ENCODE data around the gene SF3B6. TPM values are rescaled to one million over a fixed set of nuclear protein-coding genes. Genes with fewer than 3 reads are reported as not detected.
"Not testable (repeated sequence)": the region's sequence is repeated elsewhere in the genome, so short reads cannot be mapped to it uniquely, and the experiment has no call there.

The SF3B6 gene
- total RNA-seq, 1 donor from 2014 or later: 93.9 TPM

DNA sequence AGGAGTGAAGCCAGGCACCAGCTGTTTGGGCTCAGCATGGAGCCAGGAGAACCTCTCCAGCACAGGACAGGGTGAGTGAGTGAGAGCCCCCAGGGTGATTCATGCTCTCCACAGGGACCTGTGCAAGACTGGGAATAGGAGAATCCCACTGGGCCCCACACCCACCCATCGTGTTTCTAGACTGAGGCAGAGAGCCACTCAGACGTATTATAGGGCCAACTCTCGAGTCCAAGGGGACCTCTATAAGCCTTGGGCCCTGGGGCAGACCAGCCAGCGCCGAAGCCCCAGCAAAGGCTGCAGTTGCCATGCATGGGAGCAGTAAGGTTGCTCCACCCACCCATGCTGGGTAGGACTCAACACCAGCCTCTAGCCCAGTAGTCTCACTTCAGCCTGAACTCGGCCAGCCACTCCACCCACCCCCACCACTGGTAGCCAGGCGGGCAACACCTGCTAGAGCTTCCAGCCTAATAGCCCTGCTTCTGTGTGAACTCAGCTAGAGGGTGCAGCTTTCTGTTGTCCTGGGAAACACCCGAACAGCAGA lies 28.1 kb upstream of the SF3B6 start:
- no peak overlapping the region for H3K4me3 Mint-ChIP-seq

DNA sequence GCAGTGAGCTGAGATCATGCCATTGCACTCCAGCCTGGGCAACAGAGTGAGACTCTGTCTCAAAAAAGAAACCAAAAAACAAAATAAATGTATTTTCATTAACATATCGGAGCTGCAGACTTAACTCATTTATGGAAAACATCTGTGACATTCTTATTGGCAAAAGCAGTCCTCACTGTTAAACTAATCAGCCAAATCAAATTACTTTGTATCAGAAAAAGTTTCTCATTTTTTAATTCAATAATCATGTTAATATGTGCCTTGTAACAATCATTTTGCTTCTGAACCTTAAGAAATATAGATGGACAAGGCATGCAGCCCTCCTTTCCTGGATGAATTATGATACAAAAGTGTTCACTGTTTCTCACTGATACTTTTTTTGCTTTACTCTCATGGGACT lies 26.6 kb upstream of the SF3B6 start:
- Mint-ChIP-seq H3K27ac (no peak overlapping the region), H3K4me3 (no peak overlapping the region), H3K9me3 (peaks cover 50% of the 10 kb centered on the region), H3K36me3 (peaks cover 49% of the 10 kb centered on the region), H3K4me1 (no peaks in the 10 kb centered on the region), H3K27me3 (ENCODE audit: low read depth) (no peaks in the 10 kb centered on the region)
- TF ChIP-seq, protein P1, sequence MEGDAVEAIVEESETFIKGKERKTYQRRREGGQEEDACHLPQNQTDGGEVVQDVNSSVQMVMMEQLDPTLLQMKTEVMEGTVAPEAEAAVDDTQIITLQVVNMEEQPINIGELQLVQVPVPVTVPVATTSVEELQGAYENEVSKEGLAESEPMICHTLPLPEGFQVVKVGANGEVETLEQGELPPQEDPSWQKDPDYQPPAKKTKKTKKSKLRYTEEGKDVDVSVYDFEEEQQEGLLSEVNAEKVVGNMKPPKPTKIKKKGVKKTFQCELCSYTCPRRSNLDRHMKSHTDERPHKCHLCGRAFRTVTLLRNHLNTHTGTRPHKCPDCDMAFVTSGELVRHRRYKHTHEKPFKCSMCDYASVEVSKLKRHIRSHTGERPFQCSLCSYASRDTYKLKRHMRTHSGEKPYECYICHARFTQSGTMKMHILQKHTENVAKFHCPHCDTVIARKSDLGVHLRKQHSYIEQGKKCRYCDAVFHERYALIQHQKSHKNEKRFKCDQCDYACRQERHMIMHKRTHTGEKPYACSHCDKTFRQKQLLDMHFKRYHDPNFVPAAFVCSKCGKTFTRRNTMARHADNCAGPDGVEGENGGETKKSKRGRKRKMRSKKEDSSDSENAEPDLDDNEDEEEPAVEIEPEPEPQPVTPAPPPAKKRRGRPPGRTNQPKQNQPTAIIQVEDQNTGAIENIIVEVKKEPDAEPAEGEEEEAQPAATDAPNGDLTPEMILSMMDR (IDR thresholded peaks at IDR 0.05; ENCODE audit: unreplicated experiment): no peak
- DNase-seq (ENCODE audit: low spot score in 2 of 2, unreplicated experiment in 2 of 2): no peak

More for the DNA sequence above, 28.1 kb upstream of the SF3B6 start:
- Mint-ChIP-seq H3K4me1 (no peaks in the 10 kb centered on the region), H3K36me3 (peaks cover 48% of the 10 kb centered on the region), H3K9me3 (peaks cover 46% of the 10 kb centered on the region), H3K27me3 (ENCODE audit: low read depth) (no peaks in the 10 kb centered on the region), H3K27ac (no peak overlapping the region)
- DNase-seq (ENCODE audit: low spot score in 2 of 2, unreplicated experiment in 2 of 2): no peak
- TF ChIP-seq, protein P1 (IDR thresholded peaks at IDR 0.05; ENCODE audit: unreplicated experiment): no peak

DNA sequence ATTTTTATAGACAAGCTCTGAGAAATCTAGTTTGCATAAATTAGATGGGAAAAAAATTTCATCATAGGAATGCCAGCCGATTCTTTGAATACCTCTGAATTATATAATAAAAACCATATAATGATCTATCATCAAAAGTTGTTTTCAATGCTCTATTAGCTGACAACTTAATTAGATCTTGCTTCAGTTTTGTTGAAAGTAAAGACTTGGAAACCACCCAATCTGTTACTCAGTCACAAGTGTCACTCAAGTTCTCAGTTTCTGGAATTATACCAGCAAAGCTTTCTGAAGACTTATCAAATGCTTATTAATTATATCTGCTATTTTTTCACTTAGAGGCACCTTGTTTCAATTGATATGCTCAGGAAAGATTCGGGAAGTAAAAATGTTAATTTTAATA lies 25.9 kb upstream of the SF3B6 start:
- TF ChIP-seq, protein P1 (IDR thresholded peaks at IDR 0.05; ENCODE audit: unreplicated experiment): no peak
- Mint-ChIP-seq H3K4me1 (no peaks in the 10 kb centered on the region), H3K27me3 (ENCODE audit: low read depth) (no peaks in the 10 kb centered on the region), H3K4me3 (no peak overlapping the region), H3K27ac (no peak overlapping the region), H3K36me3 (peaks cover 48% of the 10 kb centered on the region), H3K9me3 (peaks cover 50% of the 10 kb centered on the region)
- no peak for DNase-seq (ENCODE audit: low spot score in 2 of 2, unreplicated experiment in 2 of 2)

DNA sequence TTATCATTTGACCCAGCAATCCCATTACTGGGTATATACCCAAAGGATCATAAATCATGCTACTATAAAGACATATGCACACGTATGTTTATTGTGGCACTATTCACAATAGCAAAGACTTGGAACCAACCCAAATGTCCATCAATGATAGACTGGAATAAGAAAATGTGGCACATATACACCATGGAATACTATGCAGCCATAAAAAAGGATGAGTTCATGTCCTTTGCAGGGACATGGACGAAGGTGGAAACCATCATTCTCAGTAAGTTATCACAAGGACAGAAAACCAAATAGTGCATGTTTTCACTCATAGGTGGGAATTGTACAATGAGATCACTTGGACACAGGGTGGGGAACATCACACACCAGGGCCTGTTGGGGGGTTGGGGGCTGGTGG lies 24.6 kb upstream of the SF3B6 start:
- Mint-ChIP-seq H3K9me3 (peaks cover 48% of the 10 kb centered on the region), H3K36me3 (peaks cover 52% of the 10 kb centered on the region)
- not testable (repeated sequence) for H3K4me3 Mint-ChIP-seq; H3K27me3 Mint-ChIP-seq (ENCODE audit: low read depth); H3K27ac Mint-ChIP-seq; H3K4me1 Mint-ChIP-seq; DNase-seq (ENCODE audit: low spot score in 2 of 2, unreplicated experiment in 2 of 2)

DNA sequence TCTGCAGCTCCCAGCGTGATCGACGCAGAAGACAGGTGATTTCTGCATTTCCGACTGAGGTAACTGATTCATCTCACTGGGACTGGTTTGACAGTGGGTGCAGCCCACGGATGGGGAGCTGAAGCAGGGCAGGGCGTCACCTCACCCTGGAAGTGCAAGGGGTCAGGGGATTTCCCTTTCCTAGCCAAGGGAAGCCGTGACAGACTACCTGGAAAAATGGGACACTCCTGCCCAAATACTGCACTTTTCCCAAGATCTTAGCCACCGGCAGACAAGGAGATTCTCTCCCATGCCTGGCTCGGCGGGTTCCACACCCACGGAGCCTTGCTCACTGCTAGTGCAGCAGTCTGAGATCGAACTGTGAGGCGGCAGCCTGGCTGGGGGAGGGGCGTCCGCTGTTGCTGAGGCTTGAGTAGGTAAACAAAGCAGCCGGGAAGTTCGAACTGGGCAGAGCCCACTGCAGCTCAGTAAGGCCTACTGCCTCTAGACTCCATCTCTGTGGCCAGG lies 19.1 kb upstream of the SF3B6 start:
- not testable (repeated sequence) for H3K27me3 Mint-ChIP-seq (ENCODE audit: low read depth); H3K4me3 Mint-ChIP-seq; H3K4me1 Mint-ChIP-seq; H3K27ac Mint-ChIP-seq; DNase-seq (ENCODE audit: low spot score in 2 of 2, unreplicated experiment in 2 of 2)
- peaks cover 38% of the 10 kb centered on the region for H3K9me3 Mint-ChIP-seq
- peaks cover 47% of the 10 kb centered on the region for H3K36me3 Mint-ChIP-seq

DNA sequence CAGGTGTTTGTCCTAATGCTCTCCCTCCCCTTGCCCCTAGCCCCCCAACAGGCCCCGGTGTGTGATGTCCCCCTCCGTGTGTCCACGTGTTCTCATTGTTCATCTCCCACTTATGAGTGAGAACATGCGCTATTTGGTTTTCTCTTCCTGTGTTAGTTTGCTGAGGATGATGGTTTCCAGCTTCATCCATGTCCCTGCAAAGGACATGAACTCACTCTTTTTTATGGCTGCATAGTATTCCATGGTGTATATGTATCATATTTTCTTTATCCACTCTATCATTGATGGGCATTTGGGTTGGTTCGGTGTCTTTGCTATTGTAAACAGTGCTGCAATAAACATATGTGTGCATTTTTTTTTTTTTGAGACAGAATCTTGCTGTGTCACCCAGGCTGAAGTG lies 17.1 kb upstream of the SF3B6 start:
- Mint-ChIP-seq H3K36me3 (peaks cover 49% of the 10 kb centered on the region), H3K9me3 (peaks cover 22% of the 10 kb centered on the region)
- H3K4me3 Mint-ChIP-seq; H3K4me1 Mint-ChIP-seq; H3K27ac Mint-ChIP-seq; H3K27me3 Mint-ChIP-seq (ENCODE audit: low read depth); DNase-seq (ENCODE audit: low spot score in 2 of 2, unreplicated experiment in 2 of 2): not testable (repeated sequence)

DNA sequence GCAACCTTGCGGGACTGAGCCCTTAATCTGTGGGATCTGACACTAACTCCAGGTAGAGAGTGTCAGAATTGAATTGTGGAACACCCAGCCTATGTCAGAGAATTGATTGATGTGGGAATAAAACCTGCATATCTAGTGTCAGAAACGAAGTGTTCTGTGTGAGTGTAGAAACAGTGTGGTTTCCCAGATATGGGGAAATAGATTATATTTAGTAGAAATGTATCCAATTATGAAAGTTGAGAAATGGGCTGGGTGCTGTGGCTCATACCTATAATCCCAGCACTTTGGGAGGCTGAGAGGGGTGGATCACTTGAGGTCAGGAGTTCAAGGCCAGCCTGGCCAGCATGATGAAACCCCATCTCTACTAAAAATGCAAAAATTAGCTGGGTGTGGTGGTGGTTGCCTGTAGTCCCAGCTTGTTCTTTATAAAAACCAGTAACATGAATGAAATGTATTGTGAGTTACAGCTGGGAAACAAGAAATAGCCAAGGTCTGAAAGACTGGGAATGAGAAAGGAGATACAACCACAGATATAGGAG lies 12.8 kb upstream of the SF3B6 start:
- no peak overlapping the region for H3K4me3 Mint-ChIP-seq
- no peaks in the 10 kb centered on the region for H3K27me3 Mint-ChIP-seq (ENCODE audit: low read depth)
- no peak for DNase-seq (ENCODE audit: low spot score in 2 of 2, unreplicated experiment in 2 of 2)
- peaks cover 13% of the 10 kb centered on the region for H3K36me3 Mint-ChIP-seq
- H3K27ac Mint-ChIP-seq: no peak overlapping the region
- H3K9me3 Mint-ChIP-seq: peaks cover 3% of the 10 kb centered on the region
- H3K4me1 Mint-ChIP-seq: peaks cover 9% of the 10 kb centered on the region
- TF ChIP-seq, protein P1 (IDR thresholded peaks at IDR 0.05; ENCODE audit: unreplicated experiment): no peak

Data from mesothelial cell of epicardium (in vitro differentiated cells).